ENCODE results near the gene CLNS1A. TPM values are rescaled to one million over a fixed set of nuclear protein-coding genes. Genes with fewer than 3 reads are reported as not detected.

The CLNS1A gene
- polyA plus RNA-seq, 1 donor from 2014 or later = 179 TPM

- Histone ChIP-seq H3K4me3 (ENCODE audit: low read length) (no peak overlapping the region), H3K79me2 (replicated peaks; ENCODE audit: insufficient read depth, low read length) (no peaks in the 10 kb centered on the region), H4K20me1 (ENCODE audit: insufficient read depth) (no peaks in the 10 kb centered on the region), H3K27ac (ENCODE audit: low read length) (no peak overlapping the region), H3K27me3 (ENCODE audit: insufficient read depth, low read depth, low read length) (no peaks in the 10 kb centered on the region), H2AFZ (ENCODE audit: low read depth, low read length) (no peak overlapping the region), H3K9me2 (ENCODE audit: insufficient read depth, low read length) (no peaks in the 10 kb centered on the region), H3K9ac (ENCODE audit: low read length) (no peak overlapping the region), H3K4me2 (ENCODE audit: low read length) (no peak overlapping the region), H3K9me3 (ENCODE audit: low read length) (no peaks in the 10 kb centered on the region), H3K36me3 (ENCODE audit: insufficient read depth, low read length) (peaks cover 4% of the 10 kb centered on the region), H3F3A (ENCODE audit: insufficient read depth, low read length, poor library complexity, severe bottlenecking) (no peaks in the 10 kb centered on the region)
- no peak for TF ChIP-seq TAF1 (IDR thresholded peaks at IDR 0.05; ENCODE audit: low read depth)
- TF ChIP-seq CTCF (IDR thresholded peaks at IDR 0.05; ENCODE audit: poor library complexity, severe bottlenecking) = peak; percentile 83
- TF ChIP-seq POLR2AphosphoS5 (IDR thresholded peaks at IDR 0.05) = no peak
- no peak for TF ChIP-seq MXI1 (conservative IDR thresholded peaks at IDR 0.05; ENCODE audit: poor library complexity, severe bottlenecking)
- TF ChIP-seq SMC3 (conservative IDR thresholded peaks at IDR 0.05; ENCODE audit: poor library complexity) = peak; percentile 78
- no peak for TF ChIP-seq REST (IDR thresholded peaks at IDR 0.05; ENCODE audit: borderline replicate concordance)
- TF ChIP-seq RAD21 (conservative IDR thresholded peaks at IDR 0.05) = peak; percentile 80
- TF ChIP-seq EP300 (conservative IDR thresholded peaks at IDR 0.05; ENCODE audit: poor library complexity, severe bottlenecking) = no peak
- no peak for TF ChIP-seq EZH2 (IDR thresholded peaks at IDR 0.05; ENCODE audit: borderline replicate concordance, insufficient read depth, low read length, poor library complexity, severe bottlenecking)
These were observed 17.9 kb downstream of the CLNS1A start for GRCh38 chr11:77619576-77620198.

GRCh38 chr11:77617892-77618291, 19.7 kb downstream of the CLNS1A start:
- no peaks in the 10 kb centered on the region for H4K20me1 ChIP-seq (ENCODE audit: insufficient read depth)
- H3K9me3 ChIP-seq (ENCODE audit: low read length) = no peaks in the 10 kb centered on the region
- H3K27me3 ChIP-seq (ENCODE audit: insufficient read depth, low read depth, low read length) = no peaks in the 10 kb centered on the region
- H3K9me2 ChIP-seq (ENCODE audit: insufficient read depth, low read length) = no peaks in the 10 kb centered on the region
- H3K27ac ChIP-seq (ENCODE audit: low read length) = no peak overlapping the region
- no peaks in the 10 kb centered on the region for H3K79me2 ChIP-seq (replicated peaks; ENCODE audit: insufficient read depth, low read length)
- H3F3A ChIP-seq (ENCODE audit: insufficient read depth, low read length, poor library complexity, severe bottlenecking) = no peaks in the 10 kb centered on the region
- H3K4me2 ChIP-seq (ENCODE audit: low read length) = no peak overlapping the region
- no peak overlapping the region for H3K4me3 ChIP-seq (ENCODE audit: low read length)
- H3K9ac ChIP-seq (ENCODE audit: low read length) = no peak overlapping the region
- TF ChIP-seq MXI1 (conservative IDR thresholded peaks at IDR 0.05; ENCODE audit: poor library complexity, severe bottlenecking) (no peak), CTCF (IDR thresholded peaks at IDR 0.05; ENCODE audit: poor library complexity, severe bottlenecking) (no peak), TAF1 (IDR thresholded peaks at IDR 0.05; ENCODE audit: low read depth) (no peak), EP300 (conservative IDR thresholded peaks at IDR 0.05; ENCODE audit: poor library complexity, severe bottlenecking) (no peak), SMC3 (conservative IDR thresholded peaks at IDR 0.05; ENCODE audit: poor library complexity) (no peak), RAD21 (conservative IDR thresholded peaks at IDR 0.05) (no peak), REST (IDR thresholded peaks at IDR 0.05; ENCODE audit: borderline replicate concordance) (no peak)
- H2AFZ ChIP-seq (ENCODE audit: low read depth, low read length) = no peak overlapping the region
- H3K36me3 ChIP-seq (ENCODE audit: insufficient read depth, low read length) = peaks cover 4% of the 10 kb centered on the region

Measured in neural cell (in vitro differentiated cells).